ENCODE data around the gene PSMD13.

Gene PSMD13

GRCh38 chr11:253160-253885 is 16.5 kb downstream of the PSMD13 start:
- H3K36me3 ChIP-seq (ENCODE audit: insufficient read depth, insufficient read length, low read length): peaks cover 56% of the 10 kb centered on the region
- no peak overlapping the region for H3K9ac ChIP-seq (ENCODE audit: insufficient read length, low read depth)
- H3K4me3 ChIP-seq (ENCODE audit: insufficient read length, low read depth): no peak overlapping the region
- DNase-seq (ENCODE audit: low read depth, low spot score): no peak
- no peaks in the 10 kb centered on the region for H3K27me3 ChIP-seq (ENCODE audit: insufficient read depth, insufficient read length)
- H3K9me3 ChIP-seq (ENCODE audit: insufficient read depth, low read length): no peaks in the 10 kb centered on the region
- TF ChIP-seq YY1 (IDR thresholded peaks at IDR 0.05; ENCODE audit: insufficient read depth, insufficient read length): no peak
- TF ChIP-seq SUZ12 (IDR thresholded peaks at IDR 0.05; ENCODE audit: extremely low read depth, insufficient read depth, insufficient read length): no peak
- TF ChIP-seq ZNF274 (IDR thresholded peaks at IDR 0.05; ENCODE audit: low read depth, low read length): no peak
- H3K4me1 ChIP-seq (ENCODE audit: insufficient read depth, insufficient read length): no peaks in the 10 kb centered on the region

GRCh38 chr11:253886-254270 is 17.1 kb downstream of the PSMD13 start:
- H3K36me3 ChIP-seq (ENCODE audit: insufficient read depth, insufficient read length, low read length): peaks cover 51% of the 10 kb centered on the region
- TF ChIP-seq ZNF274 (IDR thresholded peaks at IDR 0.05; ENCODE audit: low read depth, low read length): no peak
- no peak for TF ChIP-seq YY1 (IDR thresholded peaks at IDR 0.05; ENCODE audit: insufficient read depth, insufficient read length)
- no peak overlapping the region for H3K9ac ChIP-seq (ENCODE audit: insufficient read length, low read depth)
- no peaks in the 10 kb centered on the region for H3K27me3 ChIP-seq (ENCODE audit: insufficient read depth, insufficient read length)
- H3K9me3 ChIP-seq (ENCODE audit: insufficient read depth, low read length): no peaks in the 10 kb centered on the region
- H3K4me1 ChIP-seq (ENCODE audit: insufficient read depth, insufficient read length): no peaks in the 10 kb centered on the region
- no peak for DNase-seq (ENCODE audit: low read depth, low spot score)
- H3K4me3 ChIP-seq (ENCODE audit: insufficient read length, low read depth): no peak overlapping the region

DNA sequence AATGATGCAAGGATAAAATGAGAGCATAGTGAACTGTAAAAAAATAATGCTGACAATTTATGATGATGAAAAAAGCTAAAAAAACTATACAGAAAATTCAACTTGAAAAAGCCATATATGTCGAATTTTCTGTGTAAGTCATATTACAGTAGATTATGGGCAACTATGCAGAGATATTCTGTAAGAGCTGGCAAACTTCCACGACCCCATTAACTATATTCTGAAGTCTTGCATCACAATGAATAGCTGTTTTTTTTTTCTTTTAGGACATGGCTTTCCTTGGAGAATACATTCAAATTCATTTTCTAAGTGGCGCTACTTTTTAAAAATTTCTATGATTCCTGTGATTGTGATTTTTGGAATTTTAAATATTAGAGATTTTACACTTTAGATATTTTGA is 18.4 kb downstream of the PSMD13 start:
- no peak for DNase-seq (ENCODE audit: low read depth, low spot score)
- Histone ChIP-seq H3K9me3 (ENCODE audit: insufficient read depth, low read length) (no peaks in the 10 kb centered on the region), H3K4me3 (ENCODE audit: insufficient read length, low read depth) (no peak overlapping the region), H3K36me3 (ENCODE audit: insufficient read depth, insufficient read length, low read length) (peaks cover 39% of the 10 kb centered on the region), H3K4me1 (ENCODE audit: insufficient read depth, insufficient read length) (no peaks in the 10 kb centered on the region), H3K9ac (ENCODE audit: insufficient read length, low read depth) (no peak overlapping the region), H3K27me3 (ENCODE audit: insufficient read depth, insufficient read length) (no peaks in the 10 kb centered on the region)
- no peak for TF ChIP-seq YY1 (IDR thresholded peaks at IDR 0.05; ENCODE audit: insufficient read depth, insufficient read length)
- TF ChIP-seq SUZ12 (IDR thresholded peaks at IDR 0.05; ENCODE audit: extremely low read depth, insufficient read depth, insufficient read length): no peak
- no peak for TF ChIP-seq ZNF274 (IDR thresholded peaks at IDR 0.05; ENCODE audit: low read depth, low read length)

GRCh38 chr11:255816-256215 is 19.0 kb downstream of the PSMD13 start:
- no peaks in the 10 kb centered on the region for H3K9me3 ChIP-seq (ENCODE audit: insufficient read depth, low read length)
- no peaks in the 10 kb centered on the region for H3K27me3 ChIP-seq (ENCODE audit: insufficient read depth, insufficient read length)
- peaks cover 32% of the 10 kb centered on the region for H3K36me3 ChIP-seq (ENCODE audit: insufficient read depth, insufficient read length, low read length)
- DNase-seq (ENCODE audit: low read depth, low spot score): no peak
- H3K4me1 ChIP-seq (ENCODE audit: insufficient read depth, insufficient read length): no peaks in the 10 kb centered on the region
- H3K9ac ChIP-seq (ENCODE audit: insufficient read length, low read depth): no peak overlapping the region
- no peak overlapping the region for H3K4me3 ChIP-seq (ENCODE audit: insufficient read length, low read depth)
- TF ChIP-seq ZNF274 (IDR thresholded peaks at IDR 0.05; ENCODE audit: low read depth, low read length) (no peak), SUZ12 (IDR thresholded peaks at IDR 0.05; ENCODE audit: extremely low read depth, insufficient read depth, insufficient read length) (no peak), YY1 (IDR thresholded peaks at IDR 0.05; ENCODE audit: insufficient read depth, insufficient read length) (no peak)

DNA sequence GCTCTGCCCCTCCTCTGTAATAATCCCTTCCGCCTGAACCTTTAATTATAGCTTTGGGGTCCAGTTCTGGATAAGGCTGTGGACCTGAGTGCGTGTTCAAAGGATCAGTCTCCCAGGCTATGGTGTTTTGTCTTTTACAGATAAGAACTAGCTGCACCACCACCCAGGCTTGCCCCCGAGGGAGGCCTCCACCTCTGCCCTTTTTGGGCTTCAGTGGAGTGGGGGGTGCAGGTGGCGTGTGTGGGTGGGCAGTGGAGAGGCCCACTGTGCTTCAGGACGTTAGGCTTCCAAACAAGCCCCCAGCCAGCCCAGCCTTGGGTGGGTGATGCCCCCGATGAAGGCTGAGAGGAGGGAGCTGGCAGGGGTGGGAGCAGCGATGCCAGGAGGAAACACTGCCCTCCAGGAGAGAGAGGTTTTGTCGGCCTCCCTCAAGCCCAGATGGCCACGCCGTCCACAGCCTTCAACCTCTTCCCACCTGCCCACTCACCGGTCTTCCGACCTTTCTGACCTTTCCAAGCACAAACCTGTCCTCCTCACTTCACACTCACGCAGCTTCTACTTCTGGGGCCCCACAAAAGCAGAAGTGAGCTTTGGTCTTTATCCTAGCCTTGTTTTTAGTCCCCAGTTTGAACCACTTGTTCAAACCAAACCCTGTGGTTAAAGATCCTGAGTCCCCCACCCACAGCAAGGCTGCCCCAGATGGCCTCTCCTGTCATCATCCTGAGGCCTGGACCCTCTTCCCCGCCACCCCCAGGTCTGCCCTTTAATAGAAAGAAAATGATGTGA is 20.4 kb downstream of the PSMD13 start:
- Histone ChIP-seq H3K27me3 (ENCODE audit: insufficient read depth, insufficient read length) (no peaks in the 10 kb centered on the region), H3K4me3 (ENCODE audit: insufficient read length, low read depth) (no peak overlapping the region), H3K36me3 (ENCODE audit: insufficient read depth, insufficient read length, low read length) (peaks cover 19% of the 10 kb centered on the region), H3K4me1 (ENCODE audit: insufficient read depth, insufficient read length) (no peaks in the 10 kb centered on the region), H3K9me3 (ENCODE audit: insufficient read depth, low read length) (no peaks in the 10 kb centered on the region), H3K9ac (ENCODE audit: insufficient read length, low read depth) (no peak overlapping the region)
- TF ChIP-seq SUZ12 (IDR thresholded peaks at IDR 0.05; ENCODE audit: extremely low read depth, insufficient read depth, insufficient read length) (no peak), ZNF274 (IDR thresholded peaks at IDR 0.05; ENCODE audit: low read depth, low read length) (no peak), YY1 (IDR thresholded peaks at IDR 0.05; ENCODE audit: insufficient read depth, insufficient read length) (no peak)
- no peak for DNase-seq (ENCODE audit: low read depth, low spot score)

- Histone ChIP-seq H3K4me3 (ENCODE audit: insufficient read length, low read depth) (no peak overlapping the region), H3K9me3 (ENCODE audit: insufficient read depth, low read length) (no peaks in the 10 kb centered on the region), H3K36me3 (ENCODE audit: insufficient read depth, insufficient read length, low read length) (peaks cover 11% of the 10 kb centered on the region), H3K4me1 (ENCODE audit: insufficient read depth, insufficient read length) (no peaks in the 10 kb centered on the region), H3K27me3 (ENCODE audit: insufficient read depth, insufficient read length) (no peaks in the 10 kb centered on the region), H3K9ac (ENCODE audit: insufficient read length, low read depth) (no peak overlapping the region)
- DNase-seq (ENCODE audit: low read depth, low spot score): no peak
- TF ChIP-seq SUZ12 (IDR thresholded peaks at IDR 0.05; ENCODE audit: extremely low read depth, insufficient read depth, insufficient read length): no peak
- no peak for TF ChIP-seq YY1 (IDR thresholded peaks at IDR 0.05; ENCODE audit: insufficient read depth, insufficient read length)
- TF ChIP-seq ZNF274 (IDR thresholded peaks at IDR 0.05; ENCODE audit: low read depth, low read length): no peak
Measured at GRCh38 chr11:257766-258493, 21.2 kb downstream of the PSMD13 start.

DNA sequence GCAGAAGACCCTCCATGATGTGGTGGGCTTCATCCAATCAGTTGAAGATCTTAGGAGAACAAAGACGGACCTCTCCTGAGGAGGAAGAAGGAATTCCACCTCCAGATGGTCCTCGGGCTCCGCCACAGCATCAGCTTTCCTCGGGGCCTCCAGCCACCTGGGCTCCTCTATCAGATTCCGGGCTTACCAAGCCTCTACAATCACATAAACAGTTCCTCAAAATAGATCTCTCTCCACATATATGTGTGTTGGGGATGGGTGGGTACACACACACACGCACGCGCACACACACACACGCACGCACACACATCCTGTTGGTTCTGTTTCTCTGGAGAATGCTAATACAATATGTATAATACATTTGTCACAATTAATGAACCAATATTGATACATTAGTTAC is 22.6 kb downstream of the PSMD13 start:
- TF ChIP-seq YY1 (IDR thresholded peaks at IDR 0.05; ENCODE audit: insufficient read depth, insufficient read length): no peak
- TF ChIP-seq ZNF274 (IDR thresholded peaks at IDR 0.05; ENCODE audit: low read depth, low read length): no peak
- no peak for TF ChIP-seq SUZ12 (IDR thresholded peaks at IDR 0.05; ENCODE audit: extremely low read depth, insufficient read depth, insufficient read length)
- Histone ChIP-seq H3K9ac (ENCODE audit: insufficient read length, low read depth) (no peak overlapping the region), H3K4me3 (ENCODE audit: insufficient read length, low read depth) (no peak overlapping the region), H3K9me3 (ENCODE audit: insufficient read depth, low read length) (no peaks in the 10 kb centered on the region), H3K4me1 (ENCODE audit: insufficient read depth, insufficient read length) (no peaks in the 10 kb centered on the region), H3K27me3 (ENCODE audit: insufficient read depth, insufficient read length) (no peaks in the 10 kb centered on the region), H3K36me3 (ENCODE audit: insufficient read depth, insufficient read length, low read length) (no peaks in the 10 kb centered on the region)
- no peak for DNase-seq (ENCODE audit: low read depth, low spot score)

All from NT2/D1 (cell line).